GM12872 (cell line): Measurements from ENCODE around the gene ACAP3.

Source experiments
- CTCF ChIP-seq: IDR thresholded peaks from 3 replicates; pipeline ENCODE4 v1.5.1; 2011; ENCODE audit warnings: low read depth, mild to moderate bottlenecking, low read length, moderate library complexity; ENCODE audit not compliant: insufficient read depth

Gene ACAP3

GRCh38 chr1:1278620-1279019 lies 29.1 kb downstream of the ACAP3 start:
- no peak for TF ChIP-seq CTCF

GRCh38 chr1:1275836-1276235 lies 31.9 kb downstream of the ACAP3 start:
- no peak for TF ChIP-seq CTCF

GRCh38 chr1:1274931-1275431 lies 32.7 kb downstream of the ACAP3 start:
- TF ChIP-seq CTCF, result no peak

GRCh38 chr1:1274299-1274930 lies 33.3 kb downstream of the ACAP3 start:
- no peak for TF ChIP-seq CTCF

GRCh38 chr1:1273512-1274298 lies 34.0 kb downstream of the ACAP3 start, which contains the start of gene UBE2J2:
Gene UBE2J2 (minus strand): TSS chr1:1273854. CDS start chr1:1267992, 5,862 bp downstream.
- peak; percentile 6; the same call in 1 of the 3 replicates for TF ChIP-seq CTCF

- TF ChIP-seq CTCF, result no peak
Observed at GRCh38 chr1:1273209-1273511, 34.6 kb downstream of the ACAP3 start.

- no peak for TF ChIP-seq CTCF
Observed at GRCh38 chr1:1272341-1273208, 35.2 kb downstream of the ACAP3 start.
